HFFc6 (cell line): Measurements from ENCODE around the gene ZNRF1. TPM values are rescaled to one million over a fixed set of nuclear protein-coding genes. Genes with fewer than 3 reads are reported as not detected.

Experiments
- DNase-seq: peaks from one replicate; pipeline ENCODE4 v3.0.0-alpha.2; 2018
- H3K27ac Mint-ChIP-seq: 2 replicates; pipeline ENCODE4 v1.8.0; 2020; ENCODE audit warnings: mild to moderate bottlenecking, mixed read lengths
- H3K27me3 Mint-ChIP-seq: 2 replicates; pipeline ENCODE4 v1.8.0; 2021; ENCODE audit warnings: mild to moderate bottlenecking, moderate library complexity, mixed read lengths; ENCODE audit not compliant: insufficient read depth
- H3K36me3 Mint-ChIP-seq: 2 replicates; pipeline ENCODE4 v1.8.0; 2021; ENCODE audit warnings: low read depth, mixed read lengths
- H3K4me1 Mint-ChIP-seq: 2 replicates; pipeline ENCODE4 v1.8.0; 2020; ENCODE audit warnings: low read depth, mixed read lengths
- H3K4me3 Mint-ChIP-seq: 2 replicates; pipeline ENCODE4 v1.8.0; 2020; ENCODE audit warnings: mild to moderate bottlenecking, moderate library complexity, mixed read lengths
- H3K9me3 Mint-ChIP-seq: 2 replicates; pipeline ENCODE4 v1.8.0; 2020; ENCODE audit warnings: mild to moderate bottlenecking, mixed read lengths
- CTCF ChIP-seq: fragments of 200-600 bp; sonication (generic); IDR thresholded peaks from 2 replicates; pipeline ENCODE4 v1.5.0; 2021; ENCODE audit warnings: antibody characterized with exemption, mild to moderate bottlenecking
- total RNA-seq, 6 experiments: library from RNA; stranded (reverse); fragmentation: NEBNext Ultra II Directional; extraction: Animal tissue kit (Norgen Biotek cat#: 25700); gene quantifications; 2 replicates in 1 of 6; 3 replicates in 5 of 6; pipeline ENCODE4 v1.2.3, GENCODE V29; 2021

The ZNRF1 gene
- total RNA-seq, 6 experiments from 2014 or later = 21.7 to 31.3 (median 28.0) TPM

- no peak overlapping the region for H3K4me3 Mint-ChIP-seq
- H3K9me3 Mint-ChIP-seq = no peaks in the 10 kb centered on the region
- TF ChIP-seq CTCF = no peak
- no peak for DNase-seq
- peaks cover 4% of the 10 kb centered on the region for H3K27me3 Mint-ChIP-seq
- H3K4me1 Mint-ChIP-seq = peaks cover 35% of the 10 kb centered on the region
- no peak overlapping the region for H3K27ac Mint-ChIP-seq
- H3K36me3 Mint-ChIP-seq = no peaks in the 10 kb centered on the region
Measured at GRCh38 chr16:75113541-75114121, 114.8 kb downstream of the ZNRF1 start.

DNA sequence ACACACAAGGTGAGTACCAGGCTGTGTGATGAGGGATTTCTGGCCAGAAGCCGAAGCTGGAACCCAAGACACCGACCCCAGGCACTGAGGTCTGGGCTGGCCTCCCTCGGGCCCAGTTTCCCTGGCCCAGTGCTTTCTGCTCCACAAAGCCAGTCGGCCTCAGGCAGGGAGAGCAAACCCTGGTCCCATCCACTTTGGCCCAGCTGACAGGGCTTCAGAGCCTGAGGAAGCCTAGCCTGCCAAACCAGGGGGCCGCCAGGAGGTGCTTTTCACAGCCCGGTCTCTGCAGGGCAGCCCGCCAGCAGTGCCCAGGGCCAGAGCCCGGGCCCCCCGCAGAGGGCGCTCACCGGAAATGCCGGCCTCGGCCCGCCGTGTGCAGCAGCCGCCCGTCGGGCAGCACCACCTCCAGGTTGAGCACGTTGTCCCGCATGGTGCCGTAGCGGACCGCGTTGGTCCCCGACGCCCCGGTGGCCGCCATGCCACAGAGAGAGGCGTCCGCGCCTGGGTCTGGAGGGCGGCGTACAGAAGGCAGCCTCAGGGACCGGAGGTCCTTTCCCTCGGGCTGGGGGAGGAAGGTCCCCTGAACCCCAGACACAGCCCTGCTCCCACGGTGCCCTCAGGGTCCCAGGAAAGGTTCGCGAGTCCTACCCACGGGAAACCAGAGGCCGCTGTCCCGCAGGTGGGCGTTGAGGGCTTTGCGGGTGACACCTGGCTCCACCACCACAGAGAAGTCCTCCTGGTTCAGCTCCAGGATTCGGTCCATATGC lies 115.5 kb downstream of the ZNRF1 start:
- Mint-ChIP-seq H3K36me3 (no peaks in the 10 kb centered on the region), H3K9me3 (no peaks in the 10 kb centered on the region), H3K4me1 (peaks cover 28% of the 10 kb centered on the region), H3K27ac (no peak overlapping the region), H3K4me3 (no peak overlapping the region), H3K27me3 (peaks cover 6% of the 10 kb centered on the region)
- TF ChIP-seq CTCF = no peak; the same call in 1 of the 2 replicates
- DNase-seq = no peak

GRCh38 chr16:75114946-75115825 lies 116.4 kb downstream of the ZNRF1 start:
- peaks cover 20% of the 10 kb centered on the region for H3K4me1 Mint-ChIP-seq
- no peak for TF ChIP-seq CTCF
- no peak for DNase-seq
- peaks cover 6% of the 10 kb centered on the region for H3K27me3 Mint-ChIP-seq
- no peak overlapping the region for H3K27ac Mint-ChIP-seq
- no peak overlapping the region for H3K4me3 Mint-ChIP-seq
- no peaks in the 10 kb centered on the region for H3K36me3 Mint-ChIP-seq
- no peaks in the 10 kb centered on the region for H3K9me3 Mint-ChIP-seq

- no peak for TF ChIP-seq CTCF
- Mint-ChIP-seq H3K9me3 (peaks cover 3% of the 10 kb centered on the region), H3K4me1 (peaks cover 9% of the 10 kb centered on the region), H3K36me3 (peaks cover 2% of the 10 kb centered on the region; the same call in 1 of the 2 replicates), H3K27me3 (peaks cover 9% of the 10 kb centered on the region), H3K4me3 (peak within 1 kb of the TSS; percentile 80), H3K27ac (no peak within 1 kb of the TSS)
- DNase-seq = peak; percentile 29
Measured at GRCh38 chr16:75116081-75116910, 117.5 kb downstream of the ZNRF1 start, which contains the start of gene LDHD. TSS of gene LDHD (minus strand) at chr16:75116780. CDS start at chr16:75116720, 60 bp downstream.

DNA sequence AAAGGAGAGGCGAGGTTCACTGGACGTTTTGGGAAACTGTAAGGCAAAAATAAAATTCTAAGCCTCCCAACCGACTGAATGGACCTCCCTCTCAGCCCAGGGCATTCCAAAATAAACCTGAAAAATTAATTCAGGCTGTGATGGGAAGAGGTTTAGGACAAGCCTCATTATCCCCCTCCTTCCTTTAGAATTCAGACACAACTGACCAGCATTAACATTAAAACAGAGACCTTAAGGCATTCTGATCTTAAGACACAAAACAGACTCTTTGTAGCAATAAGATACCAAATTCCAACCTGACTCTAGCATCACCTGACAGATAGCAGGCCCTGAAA lies 118.1 kb downstream of the ZNRF1 start:
- Mint-ChIP-seq H3K4me3 (peak overlapping the region; percentile 80; the same call in 1 of the 2 replicates), H3K4me1 (peaks cover 6% of the 10 kb centered on the region), H3K27ac (no peak overlapping the region), H3K36me3 (peaks cover 5% of the 10 kb centered on the region), H3K27me3 (peaks cover 6% of the 10 kb centered on the region), H3K9me3 (peaks cover 8% of the 10 kb centered on the region)
- TF ChIP-seq CTCF = no peak
- DNase-seq = no peak
